HCT116 (cell line): Measurements from ENCODE around the gene TNNT2.

Source experiments
- CEBPB ChIP-seq: IDR thresholded peaks from 2 replicates; pipeline ENCODE4 v1.6.1; 2012; ENCODE audit warnings: low read depth
- CTCF ChIP-seq, 3 experiments: fragments of 200-600 bp in 1 of 3; sonication (generic) in 1 of 3; IDR thresholded peaks in 2 of 3; conservative IDR thresholded peaks in 1 of 3; 2 replicates each; pipeline ENCODE4 v1.5.1; 2012 to 2017; ENCODE audit warnings: low read depth in 2 of 3, low read length in 2 of 3, antibody characterized with exemption in 1 of 3, borderline replicate concordance in 1 of 3, control low read depth in 1 of 3, mild to moderate bottlenecking in 1 of 3, mixed read lengths in 1 of 3, mixed run types in 1 of 3, moderate library complexity in 1 of 3; ENCODE audit not compliant: insufficient read depth in 1 of 3
- FOSL1 ChIP-seq: IDR thresholded peaks from 2 replicates; pipeline ENCODE4 v1.6.1; 2012; ENCODE audit warnings: low read depth
- MAX ChIP-seq: IDR thresholded peaks from 2 replicates; pipeline ENCODE4 v1.6.1; 2012
- POLR2A ChIP-seq: IDR thresholded peaks from 2 replicates; pipeline ENCODE4 v1.7.0; 2011; ENCODE audit warnings: borderline replicate concordance; ENCODE audit not compliant: insufficient read depth, insufficient read length; ENCODE audit errors: extremely low read depth
- RAD21 ChIP-seq: IDR thresholded peaks from 2 replicates; pipeline ENCODE4 v1.6.1; 2012; ENCODE audit warnings: low read depth, mild to moderate bottlenecking
- SP1 ChIP-seq: IDR thresholded peaks from 2 replicates; pipeline ENCODE4 v1.6.1; 2012; ENCODE audit warnings: low read depth
- SRF ChIP-seq: IDR thresholded peaks from 2 replicates; pipeline ENCODE4 v1.6.1; 2012; ENCODE audit warnings: low read depth
- YY1 ChIP-seq: IDR thresholded peaks from 2 replicates; pipeline ENCODE4 v1.6.1; 2011; ENCODE audit warnings: low read length, low read depth, moderate library complexity, mild to moderate bottlenecking; ENCODE audit not compliant: insufficient replicate concordance; ENCODE audit errors: extremely low read depth
- ZBTB33 ChIP-seq: IDR thresholded peaks from 2 replicates; pipeline ENCODE4 v1.6.1; 2011; ENCODE audit warnings: mild to moderate bottlenecking, low read length, moderate library complexity; ENCODE audit not compliant: insufficient replicate concordance; ENCODE audit errors: extremely low read depth
- ZNF274 ChIP-seq: fragments of 200-500 bp; sonication (Bioruptor generic); IDR thresholded peaks from 2 replicates; pipeline ENCODE4 v1.6.1; 2014; ENCODE audit warnings: mild to moderate bottlenecking, low read depth, low read length, inconsistent platforms

GRCh38 chr1:201405484-201405831 is 28.0 kb upstream of the TNNT2 start:
- TF ChIP-seq CTCF (IDR thresholded peaks at IDR 0.05 in 2 of 3, conservative IDR thresholded peaks at IDR 0.05 in 1 of 3; ENCODE audit: borderline replicate concordance in 1 of 3, insufficient read depth in 1 of 3, low read depth in 2 of 3, low read length in 2 of 3): no peak
- TF ChIP-seq ZBTB33: no peak
- TF ChIP-seq POLR2A: no peak
- no peak for TF ChIP-seq MAX
- no peak for TF ChIP-seq CEBPB
- TF ChIP-seq ZNF274: no peak
- TF ChIP-seq FOSL1: no peak
- no peak for TF ChIP-seq RAD21
- no peak for TF ChIP-seq YY1
- TF ChIP-seq SP1: no peak
- TF ChIP-seq SRF: no peak
